GM12872 (cell line): Measurements from ENCODE around the gene ABHD17A.
A peak's percentile ranks its signal among the peaks of the same experiment; 100 is the strongest.

ENCODE experiments used
- TF ChIP-seq, protein P1 (sequence below): IDR thresholded peaks from 3 replicates; pipeline ENCODE4 v1.5.1; 2011; ENCODE audit warnings: low read depth, mild to moderate bottlenecking, low read length, moderate library complexity; ENCODE audit not compliant: insufficient read depth

The ABHD17A gene

DNA sequence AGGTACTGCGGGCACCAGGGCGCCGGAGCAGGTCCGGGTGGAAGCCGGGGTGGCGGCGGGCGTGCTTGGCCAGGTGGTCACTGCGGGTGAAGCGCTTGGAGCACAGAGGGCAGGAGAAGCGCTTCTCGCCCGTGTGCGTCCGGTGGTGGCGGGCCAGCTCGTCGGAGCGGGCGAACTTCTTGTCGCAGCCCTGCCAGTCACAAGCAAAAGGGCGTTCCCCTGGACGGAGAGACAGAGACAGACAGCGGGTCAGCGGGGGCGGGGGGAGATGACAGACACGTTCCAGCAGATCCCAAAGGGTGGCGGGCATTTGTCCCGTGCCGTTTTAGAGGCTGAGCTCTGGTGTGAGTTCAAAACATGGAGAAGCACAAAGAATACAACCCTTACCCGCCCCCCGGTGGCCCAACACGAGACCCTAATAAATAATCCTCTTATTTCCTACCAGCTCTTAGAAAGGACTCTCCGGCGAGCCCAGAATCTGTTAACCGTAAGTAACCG is 30.7 kb downstream of the ABHD17A start:
- TF ChIP-seq, protein P1, sequence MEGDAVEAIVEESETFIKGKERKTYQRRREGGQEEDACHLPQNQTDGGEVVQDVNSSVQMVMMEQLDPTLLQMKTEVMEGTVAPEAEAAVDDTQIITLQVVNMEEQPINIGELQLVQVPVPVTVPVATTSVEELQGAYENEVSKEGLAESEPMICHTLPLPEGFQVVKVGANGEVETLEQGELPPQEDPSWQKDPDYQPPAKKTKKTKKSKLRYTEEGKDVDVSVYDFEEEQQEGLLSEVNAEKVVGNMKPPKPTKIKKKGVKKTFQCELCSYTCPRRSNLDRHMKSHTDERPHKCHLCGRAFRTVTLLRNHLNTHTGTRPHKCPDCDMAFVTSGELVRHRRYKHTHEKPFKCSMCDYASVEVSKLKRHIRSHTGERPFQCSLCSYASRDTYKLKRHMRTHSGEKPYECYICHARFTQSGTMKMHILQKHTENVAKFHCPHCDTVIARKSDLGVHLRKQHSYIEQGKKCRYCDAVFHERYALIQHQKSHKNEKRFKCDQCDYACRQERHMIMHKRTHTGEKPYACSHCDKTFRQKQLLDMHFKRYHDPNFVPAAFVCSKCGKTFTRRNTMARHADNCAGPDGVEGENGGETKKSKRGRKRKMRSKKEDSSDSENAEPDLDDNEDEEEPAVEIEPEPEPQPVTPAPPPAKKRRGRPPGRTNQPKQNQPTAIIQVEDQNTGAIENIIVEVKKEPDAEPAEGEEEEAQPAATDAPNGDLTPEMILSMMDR: no peak

DNA sequence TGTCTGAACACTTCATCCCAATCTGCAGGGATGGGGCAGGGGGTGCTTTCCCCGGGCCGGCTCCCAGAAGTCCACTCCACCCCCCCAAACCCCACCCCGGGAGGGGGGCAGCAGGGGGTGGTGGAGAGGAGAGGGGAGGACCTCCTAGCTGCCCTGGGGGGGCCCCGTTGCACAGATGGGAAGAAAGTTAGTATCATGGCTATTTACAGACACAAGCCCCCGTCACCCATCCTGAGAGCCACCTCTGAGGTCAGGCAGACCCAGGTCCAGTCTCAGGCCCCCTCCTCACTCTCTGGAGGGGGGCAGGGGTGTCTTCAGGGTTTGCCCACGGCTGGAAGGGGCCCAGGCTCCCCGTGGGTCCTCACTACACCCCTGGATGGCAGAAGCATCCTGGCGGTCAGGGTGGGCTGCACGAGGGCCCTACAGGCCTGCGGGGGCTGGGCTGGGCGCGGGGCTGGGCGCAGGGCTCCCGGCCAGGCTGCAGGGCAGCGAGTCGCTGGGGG is 31.2 kb downstream of the ABHD17A start:
- TF ChIP-seq, protein P1: no peak

DNA sequence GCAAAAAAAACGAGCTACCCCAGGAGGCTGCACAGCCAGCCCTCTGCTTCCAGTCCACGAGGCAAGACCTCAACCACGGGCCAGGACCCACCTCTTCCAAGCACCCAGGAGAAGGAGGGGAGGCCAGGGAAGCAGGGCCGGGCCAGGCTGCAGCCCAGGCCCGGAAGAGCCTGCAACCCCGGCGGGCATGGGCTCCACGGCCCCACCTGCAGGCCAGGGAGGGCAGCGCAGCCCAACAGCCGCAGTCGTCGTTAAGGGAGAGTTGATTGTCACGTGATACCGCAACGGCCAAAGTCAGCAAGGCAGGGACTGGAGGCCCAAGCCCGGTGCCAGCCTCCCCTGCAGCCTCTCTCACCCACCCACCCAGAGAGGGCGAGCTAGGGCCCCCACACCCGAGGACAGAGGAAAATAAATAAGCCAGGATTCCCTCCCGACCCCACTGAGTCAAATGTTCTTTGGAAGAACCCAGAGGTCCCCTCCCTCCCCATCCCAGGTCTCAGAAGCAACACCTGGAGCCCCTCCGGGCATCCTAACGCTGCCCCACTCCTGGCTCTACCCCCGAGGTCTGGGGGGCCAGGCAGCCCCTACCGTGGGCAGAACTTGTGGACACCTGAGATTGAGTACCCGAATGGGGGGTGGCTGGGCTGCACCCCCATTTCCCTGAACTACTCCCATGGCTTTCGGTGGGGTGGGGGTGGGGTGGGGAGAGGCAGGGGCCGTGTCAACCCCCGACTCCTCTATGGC is 31.8 kb downstream of the ABHD17A start:
- TF ChIP-seq, protein P1: peak; percentile 97

DNA sequence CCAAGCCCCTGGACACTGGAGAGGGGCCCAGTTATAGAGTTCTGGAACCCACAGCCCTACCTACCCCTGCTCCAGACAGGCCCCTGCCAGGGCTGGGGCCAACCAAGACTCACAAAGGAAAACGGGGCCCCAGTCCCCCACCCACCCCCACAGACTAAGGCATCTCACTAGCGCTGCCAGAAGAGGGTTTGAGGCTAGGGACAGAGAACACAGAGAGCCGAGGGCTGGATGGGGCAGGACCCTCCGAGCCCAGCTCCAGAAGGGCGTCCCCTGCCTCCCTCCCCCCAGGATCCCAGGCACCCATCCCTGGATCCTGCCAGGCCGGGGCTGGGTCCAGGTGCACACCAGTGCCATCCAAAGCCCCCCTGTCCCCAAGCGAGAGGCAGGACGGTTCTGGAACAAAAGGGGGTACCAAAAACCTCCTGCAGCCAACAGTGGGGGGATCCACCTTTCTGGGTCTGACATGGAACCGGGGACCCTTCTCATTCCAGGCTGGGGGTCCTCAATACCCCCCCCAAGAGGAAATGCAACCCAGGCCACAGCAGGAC is 32.6 kb downstream of the ABHD17A start:
- TF ChIP-seq, protein P1: no peak

DNA sequence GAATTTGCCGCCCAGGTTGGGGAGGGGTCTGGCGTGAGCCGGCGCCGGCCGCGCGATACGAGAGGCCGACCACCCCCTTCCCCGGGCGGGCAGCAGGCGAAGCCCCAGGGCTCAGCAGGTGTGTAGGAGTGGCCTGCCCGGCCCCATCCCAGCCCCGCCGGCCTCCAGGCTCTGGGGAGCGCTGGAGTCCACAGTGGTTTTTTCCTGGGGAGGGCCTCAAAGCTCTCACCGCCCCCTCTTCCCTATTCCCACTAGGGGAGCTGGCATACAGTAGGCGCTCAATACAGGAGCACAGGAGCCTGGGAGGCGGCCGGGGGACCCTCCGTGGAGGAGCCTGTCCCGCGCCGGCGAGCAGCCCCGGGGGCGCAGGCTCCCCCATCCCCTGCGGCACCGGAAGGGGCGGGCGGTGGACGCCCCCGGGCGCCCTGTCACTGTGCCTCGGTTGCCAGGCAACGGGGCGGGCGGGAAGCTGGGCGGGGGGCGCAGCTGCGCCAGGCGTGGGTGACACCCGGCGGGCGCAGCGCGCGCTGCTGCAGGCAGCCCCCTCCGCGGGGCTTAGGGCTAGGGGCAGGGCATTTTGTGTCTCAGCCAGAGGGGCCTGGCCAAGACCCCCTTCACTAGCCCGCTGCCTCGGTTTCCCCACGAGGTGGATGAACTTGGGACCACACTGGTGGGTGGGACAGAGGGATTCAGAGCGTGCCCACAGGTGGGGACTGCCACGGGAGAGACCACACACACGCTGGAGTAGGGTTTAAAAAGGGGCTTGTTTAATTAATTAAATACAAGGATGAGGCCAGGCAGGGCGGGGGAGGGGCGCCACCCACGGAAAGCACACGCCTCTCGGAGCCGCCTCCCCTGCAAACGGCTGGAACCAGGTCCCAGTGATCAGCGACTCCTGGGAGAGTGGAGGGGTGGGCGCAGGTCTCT is 33.4 kb downstream of the ABHD17A start:
- TF ChIP-seq, protein P1: no peak

DNA sequence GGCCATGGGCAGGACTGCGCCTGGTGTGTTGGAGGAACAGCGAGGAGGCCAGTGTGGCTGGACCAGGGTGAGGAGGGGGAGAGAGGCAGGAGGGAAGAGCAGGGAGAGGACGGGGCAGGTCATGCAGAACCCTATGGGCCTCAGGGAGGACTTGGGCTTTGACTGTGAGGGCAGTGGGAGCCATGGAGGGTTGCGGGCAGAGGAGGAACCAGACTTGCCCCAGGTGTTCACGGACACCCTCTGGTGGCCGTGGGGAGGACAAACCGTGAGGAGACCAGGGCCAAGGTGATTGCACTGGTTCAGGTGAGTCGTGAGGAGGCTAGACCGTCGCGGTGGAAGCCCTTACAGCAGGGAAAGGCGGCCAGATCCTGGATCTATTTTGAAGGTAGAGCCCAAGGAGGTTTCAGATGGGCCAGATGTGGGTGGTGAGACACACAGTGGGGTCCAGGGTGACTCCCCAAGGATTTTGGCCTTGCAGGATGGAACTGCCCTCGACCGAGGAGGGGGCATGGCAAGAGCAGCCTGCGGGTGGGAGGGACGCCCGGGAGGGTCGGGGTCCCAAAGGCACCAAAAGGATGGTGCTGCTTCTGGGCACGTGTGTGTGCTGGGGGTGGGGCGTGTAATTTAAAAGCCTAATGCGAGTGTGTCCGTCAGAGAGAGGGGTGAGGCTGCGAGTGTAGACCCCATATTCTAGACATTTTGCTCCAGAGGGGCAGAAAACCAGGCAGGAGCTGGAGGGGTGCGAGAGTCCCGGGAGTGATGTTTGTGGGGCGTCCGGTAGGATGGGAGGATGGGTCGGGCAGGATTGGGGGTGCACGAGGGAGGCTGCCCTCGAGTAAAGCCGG is 34.3 kb downstream of the ABHD17A start:
- TF ChIP-seq, protein P1: peak; percentile 35; the same call in 1 of the 3 replicates
